Activated CD4-positive, CD25-positive, alpha-beta regulatory T cell treated with anti-CD3 and anti-CD28 coated beads, Interleukin-2, amount 50 U/mL, for 16 hours (primary cell): Measurements from ENCODE around the gene AP1B1.

Source experiments
- DNase-seq: peaks from one replicate; pipeline ENCODE4 v3.0.0-alpha.2; 2020; ENCODE audit warnings: low read depth, low spot score

AP1B1 gene

DNA sequence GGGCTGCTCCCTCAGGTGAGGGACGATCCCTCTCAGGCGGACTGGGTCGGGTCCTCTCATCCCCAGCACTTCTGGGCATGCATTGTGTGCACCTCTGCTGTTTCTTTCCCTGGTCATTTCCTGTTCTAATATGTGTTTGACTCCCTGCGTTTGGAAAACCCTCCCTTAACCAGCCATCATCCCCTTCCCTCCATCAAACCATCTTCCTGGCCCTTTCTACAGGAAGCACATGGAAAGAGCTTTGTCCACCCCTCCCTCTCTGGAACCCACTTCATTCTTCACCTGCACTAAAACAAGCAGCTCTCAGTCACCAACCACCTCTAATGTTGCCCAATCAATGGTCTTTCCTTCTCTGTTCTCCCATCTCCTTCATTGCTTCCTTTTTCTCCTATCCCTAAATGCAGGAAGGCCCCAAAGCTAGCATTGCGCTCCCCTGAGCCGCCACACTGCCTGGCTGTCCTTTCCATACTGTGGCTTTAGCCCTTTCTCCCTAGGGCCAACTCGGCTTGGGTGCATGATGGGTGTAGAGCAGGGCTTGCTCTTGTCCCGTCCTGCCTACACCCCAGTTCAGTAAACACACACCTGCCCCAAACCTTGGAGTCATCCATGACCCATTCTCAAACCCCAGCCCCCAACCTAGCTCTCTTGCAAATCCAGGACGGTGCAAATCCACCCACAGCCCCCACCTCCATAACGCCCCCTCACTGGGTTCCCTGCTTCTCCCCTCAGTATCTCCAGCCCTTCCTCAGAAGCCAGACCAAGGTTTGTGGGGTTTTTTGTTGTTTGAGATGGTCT is 87.4 kb downstream of the AP1B1 start:
- DNase-seq, result no peak

DNA sequence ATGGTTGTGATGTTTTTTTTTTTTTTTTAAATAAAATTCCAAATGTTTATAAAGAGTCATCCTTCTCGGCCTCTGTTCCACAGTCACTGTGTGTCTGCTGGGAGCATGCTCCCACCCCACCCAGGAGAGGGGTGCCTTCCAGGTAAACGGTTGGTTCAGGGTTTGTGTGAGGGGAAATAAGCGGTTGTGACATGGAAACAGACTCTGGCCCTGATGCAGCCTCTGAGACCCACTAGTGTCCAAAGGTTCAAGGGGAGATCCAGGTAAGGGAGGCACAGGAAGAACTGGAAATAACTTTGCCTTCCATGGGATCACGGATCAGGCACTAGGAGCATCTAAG is 87.9 kb downstream of the AP1B1 start:
- DNase-seq, result no peak

DNA sequence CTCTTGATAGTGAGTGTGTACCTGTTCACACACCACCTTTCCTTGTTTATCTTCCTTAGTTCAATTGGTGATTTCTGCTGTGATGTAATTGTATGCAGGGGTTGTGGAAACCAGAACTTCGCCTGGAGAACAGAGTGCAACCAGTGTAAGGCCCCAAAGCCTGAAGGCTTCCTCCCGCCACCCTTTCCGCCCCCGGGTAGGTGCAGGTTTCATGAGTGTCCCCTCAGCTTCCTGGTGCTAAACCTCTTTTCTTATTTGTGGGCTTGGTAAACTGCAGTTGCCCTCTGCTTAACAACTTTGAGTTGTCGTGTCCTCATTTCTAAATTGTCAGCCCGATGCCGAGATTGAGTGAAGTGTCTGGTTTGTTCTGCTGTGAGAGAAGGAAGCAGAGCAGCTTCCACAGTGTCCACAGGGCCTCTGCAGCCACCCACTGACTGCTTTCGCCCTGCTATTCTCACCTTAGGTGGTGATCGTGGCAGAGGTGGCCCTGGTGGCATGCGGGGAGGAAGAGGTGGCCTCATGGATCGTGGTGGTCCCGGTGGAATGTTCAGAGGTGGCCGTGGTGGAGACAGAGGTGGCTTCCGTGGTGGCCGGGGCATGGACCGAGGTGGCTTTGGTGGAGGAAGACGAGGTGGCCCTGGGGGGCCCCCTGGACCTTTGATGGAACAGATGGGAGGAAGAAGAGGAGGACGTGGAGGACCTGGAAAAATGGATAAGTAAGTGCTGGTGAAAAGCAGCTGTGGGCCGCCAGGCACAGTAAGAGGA is 89.1 kb downstream of the AP1B1 start:
- DNase-seq, result no peak

DNA sequence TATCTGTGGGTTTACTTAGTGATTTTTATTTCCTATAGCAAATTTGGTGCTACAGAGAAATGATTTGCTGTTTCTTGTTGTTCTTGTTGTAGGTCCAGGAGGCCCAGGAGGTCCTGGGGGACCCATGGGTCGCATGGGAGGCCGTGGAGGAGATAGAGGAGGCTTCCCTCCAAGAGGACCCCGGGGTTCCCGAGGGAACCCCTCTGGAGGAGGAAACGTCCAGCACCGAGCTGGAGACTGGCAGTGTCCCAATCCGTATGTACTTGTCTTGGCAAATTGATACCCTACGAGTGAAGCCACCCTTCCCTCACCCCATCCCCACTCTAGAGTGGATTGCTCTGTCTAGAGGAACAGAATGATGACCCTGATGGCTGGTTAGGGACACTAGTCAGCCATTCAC is 89.7 kb downstream of the AP1B1 start:
- DNase-seq, result no peak

DNA sequence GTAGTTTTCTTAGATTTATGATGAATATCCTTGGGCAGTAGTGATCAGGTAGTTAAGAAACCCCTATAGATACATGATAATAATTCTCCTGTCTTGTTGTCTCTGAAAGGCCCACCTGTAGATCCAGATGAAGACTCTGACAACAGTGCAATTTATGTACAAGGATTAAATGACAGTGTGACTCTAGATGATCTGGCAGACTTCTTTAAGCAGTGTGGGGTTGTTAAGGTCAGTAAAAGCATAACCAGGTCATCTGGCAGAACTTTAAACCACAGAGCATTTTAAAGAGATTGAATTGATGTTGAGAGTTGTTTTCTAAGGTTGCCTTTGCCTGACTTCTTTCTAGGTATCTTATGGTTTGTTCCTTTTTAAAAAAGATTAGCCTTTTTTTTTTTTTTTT is 96.0 kb downstream of the AP1B1 start:
- no peak for DNase-seq

DNA sequence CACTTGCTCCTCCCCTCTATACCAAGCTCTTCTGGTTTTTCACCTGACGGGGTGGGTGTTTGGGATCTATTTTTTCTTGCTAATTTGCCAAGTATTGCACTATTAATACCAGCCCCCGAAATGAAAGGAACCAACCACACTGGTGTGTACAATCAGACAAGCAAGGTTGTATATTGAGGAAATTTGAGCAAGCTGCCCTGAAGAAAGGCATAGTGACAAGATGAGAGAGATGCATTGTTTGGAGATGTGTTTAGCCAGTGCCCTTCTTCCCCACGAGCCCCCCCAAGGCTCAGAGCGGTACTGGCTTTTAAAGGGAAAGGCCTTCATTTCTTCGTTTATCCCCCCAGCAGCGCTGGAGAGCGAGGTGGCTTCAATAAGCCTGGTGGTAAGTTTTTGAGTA is 97.2 kb downstream of the AP1B1 start:
- DNase-seq, result no peak

DNA sequence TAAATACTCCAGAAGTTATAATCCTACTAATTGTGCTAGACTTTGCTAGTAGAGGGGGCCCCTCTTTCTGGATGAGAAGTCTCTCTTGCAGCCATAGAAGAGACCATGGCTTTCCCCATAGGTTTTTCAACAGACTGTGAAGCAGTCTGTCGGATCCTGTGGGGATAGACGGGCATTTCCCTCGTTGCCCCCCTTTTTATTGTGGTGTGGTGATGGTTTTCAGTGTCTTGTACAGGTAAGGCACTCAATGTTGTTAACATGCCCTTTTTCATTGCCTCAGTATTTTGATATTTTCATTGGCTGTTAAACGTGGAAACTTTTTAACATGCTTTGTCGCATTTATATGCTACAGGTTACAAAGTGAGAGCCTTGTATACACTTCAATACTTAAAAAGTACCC is 98.3 kb downstream of the AP1B1 start:
- DNase-seq, result no peak

DNA sequence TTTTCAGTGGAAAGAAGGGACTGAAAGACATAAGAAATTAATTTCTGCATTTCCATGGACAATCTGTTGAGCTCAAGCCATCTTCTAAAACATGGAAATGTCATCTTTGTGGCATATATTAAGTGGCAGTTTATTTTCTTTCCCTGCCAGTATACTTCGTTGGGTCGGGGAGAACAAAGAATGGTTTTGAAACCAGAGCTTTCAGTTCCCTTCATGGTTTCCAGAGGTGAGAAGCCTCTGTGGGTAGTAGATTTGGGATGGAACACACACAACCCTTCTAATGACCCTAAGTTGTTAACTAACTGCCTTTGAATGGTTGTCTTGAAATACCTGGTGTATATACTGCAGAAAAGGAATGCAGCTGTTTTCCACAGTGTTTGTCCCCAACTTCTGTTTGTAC is 99.5 kb downstream of the AP1B1 start:
- no peak for DNase-seq

DNA sequence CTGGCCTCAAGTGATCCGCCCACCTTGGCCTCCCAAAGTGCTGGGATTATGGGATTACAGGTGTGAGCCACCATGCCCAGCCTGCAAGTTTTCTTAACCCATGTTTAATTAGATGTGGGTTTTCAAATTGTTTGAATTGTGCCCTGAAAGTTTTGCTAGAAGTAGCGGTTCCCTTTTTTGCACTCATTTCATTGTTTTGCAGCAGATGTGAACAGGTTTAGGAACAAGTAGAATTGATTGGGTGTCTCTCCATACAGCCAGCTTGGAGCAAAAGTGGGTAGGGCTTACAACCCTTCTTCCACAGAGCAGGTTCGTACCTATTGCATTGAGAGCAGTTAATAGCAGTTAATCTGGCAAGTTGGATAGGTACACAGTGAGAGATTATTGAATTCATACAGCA is 104.2 kb downstream of the AP1B1 start:
- DNase-seq, result no peak

DNA sequence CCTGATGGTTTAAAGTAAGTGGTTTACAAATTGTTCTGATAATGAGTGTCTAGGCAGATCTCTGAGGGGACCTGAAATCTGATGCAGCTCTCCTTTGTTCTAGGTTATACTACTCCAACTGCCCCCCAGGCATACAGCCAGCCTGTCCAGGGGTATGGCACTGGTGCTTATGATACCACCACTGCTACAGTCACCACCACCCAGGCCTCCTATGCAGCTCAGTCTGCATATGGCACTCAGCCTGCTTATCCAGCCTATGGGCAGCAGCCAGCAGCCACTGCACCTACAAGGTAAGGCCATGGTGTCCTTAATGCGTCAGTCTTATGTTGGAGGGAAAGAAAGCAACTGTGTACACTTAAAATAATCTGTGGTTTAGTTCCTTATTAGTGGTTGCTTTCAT is 110.4 kb downstream of the AP1B1 start:
- no peak for DNase-seq
